ENCODE measurements around the gene ANKK1. TPM values are rescaled to one million over a fixed set of nuclear protein-coding genes. Genes with fewer than 3 reads are reported as not detected.

Gene ANKK1
- total and polyA plus RNA-seq, 2 of the 8 experiments (the other 6 are each of a cell fraction or from before 2014, with no cell fraction given) = 0.11 TPM; not detected in 1

DNA sequence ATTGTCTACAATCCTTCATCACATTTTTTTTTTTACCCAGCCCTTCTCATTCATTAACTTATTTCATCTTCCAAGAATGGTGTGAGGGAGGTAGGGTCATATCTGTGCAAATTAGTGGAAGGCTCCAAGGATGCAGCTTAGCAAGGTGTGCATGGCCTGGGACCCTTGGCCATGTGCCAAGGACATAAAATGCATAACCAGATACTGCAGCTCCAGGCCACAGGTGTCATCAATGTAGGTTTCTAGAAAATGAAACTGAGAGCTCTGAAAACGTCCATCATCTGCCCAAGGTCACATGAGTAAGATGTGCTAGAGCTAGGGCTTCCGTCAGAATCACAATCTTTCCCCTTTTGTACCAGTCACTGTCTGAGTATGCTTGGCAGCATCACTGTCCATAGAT, 29.8 kb downstream of the ANKK1 start:
- Histone ChIP-seq H2BK20ac (ENCODE audit: low read length) (no peak overlapping the region), H2BK120ac (replicated peaks; ENCODE audit: low read depth, low read length) (no peak overlapping the region), H3K27ac (ENCODE audit: low read depth, low read length) (no peak overlapping the region), H3K23me2 (ENCODE audit: low read depth, low read length) (no peaks in the 10 kb centered on the region; the same call in 1 of the 2 replicates), H4K5ac (ENCODE audit: insufficient read length, low read depth, low read length) (no peak overlapping the region), H3K36me3 (ENCODE audit: control insufficient read depth in 2 of 4, insufficient read depth in 4 of 4, low read length in 3 of 4) (no peaks in the 10 kb centered on the region), H3K23ac (ENCODE audit: insufficient read length) (no peak overlapping the region), H2AK5ac (ENCODE audit: low read depth, low read length) (no peak overlapping the region), H2BK5ac (ENCODE audit: low read depth, low read length) (no peak overlapping the region), H2BK15ac (ENCODE audit: low read length) (no peak overlapping the region), H3K14ac (ENCODE audit: insufficient read length) (no peak overlapping the region), H3K4me3 (ENCODE audit: extremely low read depth in 1 of 4, insufficient read depth in 2 of 4, low read depth in 3 of 4, low read length in 4 of 4) (no peak overlapping the region), H4K8ac (ENCODE audit: extremely low read depth, insufficient read depth, low read length) (no peak overlapping the region; the same call in 1 of the 2 replicates), H3K79me1 (ENCODE audit: low read depth, low read length) (no peaks in the 10 kb centered on the region), H3K9me3 (ENCODE audit: insufficient read depth in 2 of 2, low read depth in 1 of 2, low read length in 1 of 2) (no peaks in the 10 kb centered on the region), H2BK12ac (ENCODE audit: low read depth, low read length) (no peak overlapping the region), H4K20me1 (replicated peaks in 1 of 2; ENCODE audit: control insufficient read depth in 1 of 2, insufficient read depth in 2 of 2, low read length in 2 of 2) (no peaks in the 10 kb centered on the region), H3K56ac (replicated peaks; ENCODE audit: insufficient read length, low read depth, low read length) (no peak overlapping the region), H3K18ac (ENCODE audit: extremely low read depth, low read length) (no peak overlapping the region), H3K79me2 (ENCODE audit: control insufficient read depth in 1 of 2, insufficient read depth in 2 of 2, low read length in 2 of 2) (no peaks in the 10 kb centered on the region), H3K4ac (replicated peaks; ENCODE audit: insufficient read length, low read depth, low read length) (no peak overlapping the region), H4K91ac (replicated peaks; ENCODE audit: insufficient read length, low read length) (no peak overlapping the region), H3K4me2 (ENCODE audit: insufficient read depth in 1 of 2, low read depth in 2 of 2, low read length in 2 of 2) (no peak overlapping the region), H3K27me3 (replicated peaks in 1 of 4; ENCODE audit: control insufficient read depth in 3 of 4, extremely low read depth in 1 of 4, insufficient read depth in 3 of 4, low read length in 3 of 4) (no peaks in the 10 kb centered on the region), H2AFZ (ENCODE audit: low read length) (no peak overlapping the region), H3K9ac (replicated peaks in 1 of 4; ENCODE audit: extremely low read depth in 1 of 4, low read depth in 3 of 4, low read length in 3 of 4) (no peak overlapping the region), H3K4me1 (replicated peaks in 1 of 4; ENCODE audit: control insufficient read depth in 3 of 4, insufficient read depth in 4 of 4, low read length in 3 of 4) (no peaks in the 10 kb centered on the region)
- POLR2A ChIA-PET (ENCODE audit: partially characterized antibody) = interaction anchor here (0.7 kb wide), 1 partner anchor 14 kb away, joined by 3 read pairs; no protein-coding TSS in a partner anchor
- WGBS, 2 experiments (ENCODE audit: extremely low coverage in 1 of 2, insufficient coverage in 1 of 2, insufficient read length in 1 of 2, insufficient replicate concordance in 2 of 2, low coverage in 1 of 2, low lambda C conversion rate in 2 of 2, missing lambda C conversion rate in 1 of 2) = 96% methylated on average over 2 of the region's 2 CpGs; no CpG with 5 or more reads in 1 of the 2 experiments
- no peak for TF ChIP-seq TAF1 (IDR thresholded peaks at IDR 0.05; ENCODE audit: low read depth, low read length)
- TF ChIP-seq RBBP5 (IDR thresholded peaks at IDR 0.05; ENCODE audit: borderline replicate concordance, low read depth, low read length) = no peak
- TF ChIP-seq, protein P1, sequence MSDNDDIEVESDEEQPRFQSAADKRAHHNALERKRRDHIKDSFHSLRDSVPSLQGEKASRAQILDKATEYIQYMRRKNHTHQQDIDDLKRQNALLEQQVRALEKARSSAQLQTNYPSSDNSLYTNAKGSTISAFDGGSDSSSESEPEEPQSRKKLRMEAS (IDR thresholded peaks at IDR 0.05) = no peak
- TF ChIP-seq KDM5A (IDR thresholded peaks at IDR 0.05; ENCODE audit: low read length) = no peak
- TF ChIP-seq TCF12 (IDR thresholded peaks at IDR 0.05; ENCODE audit: low read depth, low read length) = no peak
- no peak for TF ChIP-seq CBX8 (IDR thresholded peaks at IDR 0.05; ENCODE audit: borderline replicate concordance, low read depth, low read length)
- TF ChIP-seq SAP30 (IDR thresholded peaks at IDR 0.05; ENCODE audit: insufficient read depth, insufficient replicate concordance, low read length) = no peak
- no peak for TF ChIP-seq EGR1 (IDR thresholded peaks at IDR 0.05; ENCODE audit: borderline replicate concordance, low read depth, low read length)
- TF ChIP-seq MAFK (IDR thresholded peaks at IDR 0.05; ENCODE audit: low read depth, low read length) = no peak
- no peak for TF ChIP-seq KDM4A (IDR thresholded peaks at IDR 0.05; ENCODE audit: low read depth, low read length, severe bottlenecking)
- TF ChIP-seq TEAD4 (IDR thresholded peaks at IDR 0.05; ENCODE audit: low read depth, low read length) = no peak
- TF ChIP-seq PHF8 (conservative IDR thresholded peaks at IDR 0.05; ENCODE audit: low read depth, low read length) = no peak
- no peak for TF ChIP-seq GTF2F1 (IDR thresholded peaks at IDR 0.05; ENCODE audit: borderline replicate concordance, low read depth, low read length)
- DNase-seq (ENCODE audit: low read depth in 1 of 2, low spot score in 2 of 2) = no peak
- no peak for FAIRE-seq
- CTCF ChIA-PET (ENCODE audit: partially characterized antibody) = interaction anchor here (0.7 to 1.5 kb wide), 3 partner anchors 11 to 219 kb away, joined by 3 read pairs; no protein-coding TSS in a partner anchor
